ENCODE measurements around the gene WDTC1. TPM values are rescaled to one million over a fixed set of nuclear protein-coding genes. Genes with fewer than 3 reads are reported as not detected.

Gene WDTC1
- total and polyA plus RNA-seq, 2 experiments from 2014 or later: 3.8 to 14.0 TPM

Small RNAs within 50 kb of the gene (small RNA-seq; reads per million reads assigned to genes)
- not detected for gene RF00019 (ENCODE audit: low replicate concordance)
- not detected for gene RNU6-48P (ENCODE audit: low replicate concordance)
- gene SNRPEP7 (ENCODE audit: low replicate concordance): not detected

Other genes starting within 250 kb of the WDTC1 start
- 54.3 and 69.3 TPM in 2 replicates for gene TRNP1, start 240.9 kb upstream of the WDTC1 start, total RNA-seq (2014; rRNA removed; shearing (Covaris generic))
- gene TRNP1, start 240.9 kb upstream of the WDTC1 start, polyA plus RNA-seq (2016; fragmentation: Nextera tagmentation; extraction: Ambion mirVana): 21.2 and 29.4 TPM in 2 replicates
- 160 and 170 TPM in 2 replicates for gene TENT5B, start 221.8 kb upstream of the WDTC1 start, total RNA-seq (2014; rRNA removed; shearing (Covaris generic))
- 69.1 and 78.0 TPM in 2 replicates for gene TENT5B, start 221.8 kb upstream of the WDTC1 start, polyA plus RNA-seq (2016; fragmentation: Nextera tagmentation; extraction: Ambion mirVana)
- gene SLC9A1, start 79.5 kb upstream of the WDTC1 start, total RNA-seq (2014; rRNA removed; shearing (Covaris generic)): 22.3 and 23.3 TPM in 2 replicates
- 10.4 and 10.5 TPM in 2 replicates for gene SLC9A1, start 79.5 kb upstream of the WDTC1 start, polyA plus RNA-seq (2016; fragmentation: Nextera tagmentation; extraction: Ambion mirVana)
- gene TMEM222, start 87.5 kb downstream of the WDTC1 start, total RNA-seq (2014; rRNA removed; shearing (Covaris generic)): 22.6 and 27.0 TPM in 2 replicates
- gene TMEM222, start 87.5 kb downstream of the WDTC1 start, polyA plus RNA-seq (2016; fragmentation: Nextera tagmentation; extraction: Ambion mirVana): 17.7 and 17.8 TPM in 2 replicates
- gene SYTL1, start 107.4 kb downstream of the WDTC1 start, total RNA-seq (2014; rRNA removed; shearing (Covaris generic)): 4.9 and 5.4 TPM in 2 replicates
- 12.0 and 12.3 TPM in 2 replicates for gene SYTL1, start 107.4 kb downstream of the WDTC1 start, polyA plus RNA-seq (2016; fragmentation: Nextera tagmentation; extraction: Ambion mirVana)
- 10.6 and 14.9 TPM in 2 replicates for gene MAP3K6, start 132.3 kb downstream of the WDTC1 start, total RNA-seq (2014; rRNA removed; shearing (Covaris generic))
- gene MAP3K6, start 132.3 kb downstream of the WDTC1 start, polyA plus RNA-seq (2016; fragmentation: Nextera tagmentation; extraction: Ambion mirVana): 7.4 and 8.2 TPM in 2 replicates
- 0.49 TPM in 1 of 2 replicates, not detected in the other for gene FCN3, start 140.2 kb downstream of the WDTC1 start, total RNA-seq (2014; rRNA removed; shearing (Covaris generic))
- gene FCN3, start 140.2 kb downstream of the WDTC1 start, polyA plus RNA-seq (2016; fragmentation: Nextera tagmentation; extraction: Ambion mirVana): 0.66 TPM in 1 of 2 replicates, not detected in the other
- 1.2 and 2.8 TPM in 2 replicates for gene CD164L2, start 148.7 kb downstream of the WDTC1 start, total RNA-seq (2014; rRNA removed; shearing (Covaris generic))
- gene CD164L2, start 148.7 kb downstream of the WDTC1 start, polyA plus RNA-seq (2016; fragmentation: Nextera tagmentation; extraction: Ambion mirVana): 2.0 and 2.4 TPM in 2 replicates
- gene GPR3, start 158.0 kb downstream of the WDTC1 start, total RNA-seq (2014; rRNA removed; shearing (Covaris generic)): 6.6 and 9.1 TPM in 2 replicates
- 5.8 and 5.9 TPM in 2 replicates for gene GPR3, start 158.0 kb downstream of the WDTC1 start, polyA plus RNA-seq (2016; fragmentation: Nextera tagmentation; extraction: Ambion mirVana)

Measured in GM23338 (cell line).